NB4 (cell line): Measurements from ENCODE around the gene PCDHA1.

Experiments used
- CTCF ChIP-seq: IDR thresholded peaks from one replicate; pipeline ENCODE4 v1.5.1; 2012; ENCODE audit warnings: low read depth, low read length
- MAX ChIP-seq: IDR thresholded peaks from 2 replicates; pipeline ENCODE4 v1.6.1; 2011; ENCODE audit warnings: low read depth, low read length
- MYC ChIP-seq: IDR thresholded peaks from 2 replicates; pipeline ENCODE4 v1.6.1; 2011; ENCODE audit warnings: low read depth, low read length
- POLR2A ChIP-seq: IDR thresholded peaks from 2 replicates; pipeline ENCODE4 v1.6.1; 2011; ENCODE audit warnings: mild to moderate bottlenecking; ENCODE audit not compliant: insufficient read length; ENCODE audit errors: extremely low read depth

GRCh38 chr5:140998921-140999410 lies 213.0 kb downstream of the PCDHA1 start:
- no peak for TF ChIP-seq POLR2A
- no peak for TF ChIP-seq CTCF
- TF ChIP-seq MAX: no peak
- TF ChIP-seq MYC: no peak
